Middle frontal gyrus (tissue), 1 donor: Measurements from ENCODE around the gene AHCYL2.
"Not testable (repeated sequence)": the region's sequence is repeated elsewhere in the genome, so short reads cannot be mapped to it uniquely, and the experiment has no call there.

ENCODE experiments used
- DNase-seq: peaks from one replicate; pipeline ENCODE4 v3.0.0-alpha.2; 2015; ENCODE audit warnings: low spot score; ENCODE audit errors: extremely low spot score

The AHCYL2 gene

GRCh38 chr7:129421717-129422250 lies 197.0 kb downstream of the AHCYL2 start:
- no peak for DNase-seq

GRCh38 chr7:129422727-129423126 lies 197.9 kb downstream of the AHCYL2 start:
- no peak for DNase-seq

- DNase-seq: no peak
These were observed 199.0 kb downstream of the AHCYL2 start for GRCh38 chr7:129423700-129424410.

GRCh38 chr7:129426482-129426881 lies 201.7 kb downstream of the AHCYL2 start:
- no peak for DNase-seq

- DNase-seq: no peak
These were observed 202.8 kb downstream of the AHCYL2 start for GRCh38 chr7:129427526-129428045.

GRCh38 chr7:129431911-129432643 lies 207.2 kb downstream of the AHCYL2 start:
- no peak for DNase-seq

GRCh38 chr7:129433847-129434674 lies 209.2 kb downstream of the AHCYL2 start, which contains the start of gene STRIP2:
Gene STRIP2 (plus strand): TSS chr7:129434432. CDS start chr7:129434473, 41 bp downstream.
- DNase-seq: peak; percentile 76

GRCh38 chr7:129434675-129435318 lies 210.0 kb downstream of the AHCYL2 start:
- DNase-seq: no peak

- DNase-seq: no peak
These were observed 210.6 kb downstream of the AHCYL2 start for GRCh38 chr7:129435414-129435829.

GRCh38 chr7:129436335-129436923 lies 211.6 kb downstream of the AHCYL2 start:
- DNase-seq: no peak

- DNase-seq: no peak
These were observed 212.4 kb downstream of the AHCYL2 start for GRCh38 chr7:129437190-129437589.

- DNase-seq: no peak
These were observed 213.5 kb downstream of the AHCYL2 start for GRCh38 chr7:129438281-129438838.

GRCh38 chr7:129438839-129439651 lies 214.2 kb downstream of the AHCYL2 start:
- DNase-seq: no peak

GRCh38 chr7:129439963-129440625 lies 215.3 kb downstream of the AHCYL2 start:
- DNase-seq: no peak

- peak; percentile 31 for DNase-seq
These were observed 218.8 kb downstream of the AHCYL2 start for GRCh38 chr7:129443612-129444011.

GRCh38 chr7:129444776-129445175 lies 219.9 kb downstream of the AHCYL2 start:
- DNase-seq: not testable (repeated sequence)

- DNase-seq: not testable (repeated sequence)
These were observed 222.1 kb downstream of the AHCYL2 start for GRCh38 chr7:129446925-129447324.

GRCh38 chr7:129447445-129447844 lies 222.6 kb downstream of the AHCYL2 start:
- not testable (repeated sequence) for DNase-seq

GRCh38 chr7:129448608-129449007 lies 223.8 kb downstream of the AHCYL2 start:
- not testable (repeated sequence) for DNase-seq
